ENCODE results near the gene GSTM4.

- TF ChIP-seq, protein P1, sequence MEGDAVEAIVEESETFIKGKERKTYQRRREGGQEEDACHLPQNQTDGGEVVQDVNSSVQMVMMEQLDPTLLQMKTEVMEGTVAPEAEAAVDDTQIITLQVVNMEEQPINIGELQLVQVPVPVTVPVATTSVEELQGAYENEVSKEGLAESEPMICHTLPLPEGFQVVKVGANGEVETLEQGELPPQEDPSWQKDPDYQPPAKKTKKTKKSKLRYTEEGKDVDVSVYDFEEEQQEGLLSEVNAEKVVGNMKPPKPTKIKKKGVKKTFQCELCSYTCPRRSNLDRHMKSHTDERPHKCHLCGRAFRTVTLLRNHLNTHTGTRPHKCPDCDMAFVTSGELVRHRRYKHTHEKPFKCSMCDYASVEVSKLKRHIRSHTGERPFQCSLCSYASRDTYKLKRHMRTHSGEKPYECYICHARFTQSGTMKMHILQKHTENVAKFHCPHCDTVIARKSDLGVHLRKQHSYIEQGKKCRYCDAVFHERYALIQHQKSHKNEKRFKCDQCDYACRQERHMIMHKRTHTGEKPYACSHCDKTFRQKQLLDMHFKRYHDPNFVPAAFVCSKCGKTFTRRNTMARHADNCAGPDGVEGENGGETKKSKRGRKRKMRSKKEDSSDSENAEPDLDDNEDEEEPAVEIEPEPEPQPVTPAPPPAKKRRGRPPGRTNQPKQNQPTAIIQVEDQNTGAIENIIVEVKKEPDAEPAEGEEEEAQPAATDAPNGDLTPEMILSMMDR (IDR thresholded peaks at IDR 0.05): no peak
- TF ChIP-seq POLR2A (IDR thresholded peaks at IDR 0.05): no peak
These were observed 29.1 kb upstream of the GSTM4 start for GRCh38 chr1:109626682-109627408.

All from body of pancreas (tissue), 4 donors.